ENCODE results near the gene UPK3B.
"Not testable (repeated sequence)": the region's sequence is repeated elsewhere in the genome, so short reads cannot be mapped to it uniquely, and the experiment has no call there.

DNA sequence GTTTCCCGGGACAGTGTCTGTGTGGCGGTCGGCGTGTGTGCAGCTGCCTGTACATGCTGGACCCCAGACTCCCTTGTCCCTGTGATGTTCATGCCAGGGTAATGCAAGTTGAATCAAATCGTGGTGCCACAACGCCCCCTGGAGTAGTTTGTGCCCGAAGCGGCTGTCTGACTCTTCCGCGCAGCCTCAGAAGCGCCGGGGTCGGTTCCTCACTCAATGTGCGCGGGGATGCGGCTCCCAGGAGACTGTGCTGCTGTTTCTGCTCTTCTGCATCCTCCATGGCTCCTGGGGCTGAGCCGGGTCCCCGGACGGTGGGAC, 10.5 kb upstream of the UPK3B start:
- TF ChIP-seq EZH2 (IDR thresholded peaks at IDR 0.05; ENCODE audit: insufficient read depth, low read length): not testable (repeated sequence)
- TF ChIP-seq, protein P1, sequence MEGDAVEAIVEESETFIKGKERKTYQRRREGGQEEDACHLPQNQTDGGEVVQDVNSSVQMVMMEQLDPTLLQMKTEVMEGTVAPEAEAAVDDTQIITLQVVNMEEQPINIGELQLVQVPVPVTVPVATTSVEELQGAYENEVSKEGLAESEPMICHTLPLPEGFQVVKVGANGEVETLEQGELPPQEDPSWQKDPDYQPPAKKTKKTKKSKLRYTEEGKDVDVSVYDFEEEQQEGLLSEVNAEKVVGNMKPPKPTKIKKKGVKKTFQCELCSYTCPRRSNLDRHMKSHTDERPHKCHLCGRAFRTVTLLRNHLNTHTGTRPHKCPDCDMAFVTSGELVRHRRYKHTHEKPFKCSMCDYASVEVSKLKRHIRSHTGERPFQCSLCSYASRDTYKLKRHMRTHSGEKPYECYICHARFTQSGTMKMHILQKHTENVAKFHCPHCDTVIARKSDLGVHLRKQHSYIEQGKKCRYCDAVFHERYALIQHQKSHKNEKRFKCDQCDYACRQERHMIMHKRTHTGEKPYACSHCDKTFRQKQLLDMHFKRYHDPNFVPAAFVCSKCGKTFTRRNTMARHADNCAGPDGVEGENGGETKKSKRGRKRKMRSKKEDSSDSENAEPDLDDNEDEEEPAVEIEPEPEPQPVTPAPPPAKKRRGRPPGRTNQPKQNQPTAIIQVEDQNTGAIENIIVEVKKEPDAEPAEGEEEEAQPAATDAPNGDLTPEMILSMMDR (IDR thresholded peaks at IDR 0.05; ENCODE audit: insufficient read depth, low read depth, low read length): not testable (repeated sequence)

Data from astrocyte (in vitro differentiated cells and primary cell).